HPDE6-E6E7 (cell line): ENCODE data around the gene SLC23A2.

Experiments used
- DNase-seq: peaks from one replicate; pipeline ENCODE4 v3.0.0; 2011; ENCODE audit warnings: missing footprints; ENCODE audit errors: extremely low spot score

The SLC23A2 gene

DNA sequence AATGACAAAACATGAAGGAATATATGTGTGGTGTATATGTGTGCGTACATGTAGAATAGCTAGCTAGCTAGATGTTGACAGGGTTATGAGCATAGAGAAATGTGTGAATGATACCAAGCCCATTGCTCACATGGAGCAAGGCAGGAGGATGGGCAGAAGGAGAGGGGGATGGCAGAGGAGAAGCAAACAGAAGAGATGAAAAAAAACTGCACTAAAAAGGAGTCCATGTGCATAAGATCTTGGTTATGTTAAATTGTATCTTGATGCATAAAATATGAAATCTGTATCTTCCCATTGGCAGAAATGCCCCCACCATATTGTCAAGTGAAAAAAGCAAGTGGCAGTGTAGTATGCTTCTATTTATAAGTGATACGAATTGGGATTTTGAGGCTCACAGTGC lies 154.5 kb downstream of the SLC23A2 start:
- no peak for DNase-seq

GRCh38 chr20:4844751-4845465 lies 156.4 kb downstream of the SLC23A2 start:
- DNase-seq = no peak

- DNase-seq = no peak
Measured at GRCh38 chr20:4844325-4844724, 157.0 kb downstream of the SLC23A2 start.

GRCh38 chr20:4840801-4841200 lies 160.5 kb downstream of the SLC23A2 start:
- DNase-seq = no peak

DNA sequence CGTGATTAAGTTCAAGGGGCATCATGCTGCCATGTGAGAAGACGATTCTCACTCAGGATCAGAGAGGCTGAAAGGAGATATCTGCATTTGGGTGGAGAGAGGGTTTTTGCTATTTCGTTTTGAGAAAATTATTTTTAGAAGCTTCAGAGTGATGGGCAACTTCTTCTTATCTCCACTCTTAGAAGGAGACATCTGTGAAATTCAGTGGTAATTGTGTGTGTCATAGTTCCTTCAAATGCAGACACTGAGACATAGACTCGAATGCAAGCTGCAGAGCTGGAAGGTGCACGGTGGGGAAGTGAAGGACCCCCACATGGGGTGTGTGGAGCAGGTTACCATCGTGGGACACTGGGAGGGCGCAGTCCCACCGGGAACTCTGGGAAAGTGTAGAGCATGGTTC lies 162.8 kb downstream of the SLC23A2 start:
- no peak for DNase-seq

DNA sequence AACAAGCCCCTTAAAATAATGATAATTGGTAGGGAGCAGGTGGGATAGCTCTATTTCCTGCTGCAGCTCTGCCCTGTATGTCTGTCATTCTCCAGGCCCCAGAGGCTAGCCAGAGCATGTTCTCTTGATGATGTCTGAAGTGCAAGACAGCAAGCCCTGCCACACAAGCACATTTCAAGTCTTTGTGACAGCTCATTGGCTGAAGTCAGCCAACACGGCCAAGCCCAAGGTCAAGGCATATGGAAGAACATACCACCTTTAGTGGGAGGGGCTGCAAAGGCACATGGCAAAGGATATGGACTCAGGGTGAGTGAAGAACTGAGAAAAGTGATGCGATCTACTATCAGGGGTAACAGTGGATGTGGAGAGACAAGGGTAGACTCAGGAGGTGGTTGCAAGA lies 163.6 kb downstream of the SLC23A2 start:
- no peak for DNase-seq

- no peak for DNase-seq
Measured at GRCh38 chr20:4836935-4837334, 164.4 kb downstream of the SLC23A2 start.

DNA sequence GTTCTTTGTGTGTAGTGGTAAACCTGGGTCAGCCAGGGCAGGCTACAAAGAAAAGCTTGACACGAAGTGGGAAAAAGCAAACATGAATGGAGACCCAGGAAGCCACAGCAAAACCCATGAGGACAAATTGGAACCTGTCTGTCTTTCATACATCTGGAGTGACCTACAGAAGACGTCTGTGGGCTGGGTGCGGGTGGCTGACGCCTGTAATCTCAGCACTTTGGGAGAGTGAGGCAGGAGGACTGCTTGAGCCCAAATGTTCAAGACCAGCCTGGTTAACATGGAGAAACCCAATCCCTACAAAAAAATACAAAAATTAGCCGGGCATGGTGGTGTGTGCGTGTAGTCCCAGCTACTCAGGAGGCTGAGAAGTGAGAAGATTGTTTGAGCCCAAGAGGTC lies 164.8 kb downstream of the SLC23A2 start:
- no peak for DNase-seq

- no peak for DNase-seq
Measured at GRCh38 chr20:4835244-4836177, 165.8 kb downstream of the SLC23A2 start.

DNA sequence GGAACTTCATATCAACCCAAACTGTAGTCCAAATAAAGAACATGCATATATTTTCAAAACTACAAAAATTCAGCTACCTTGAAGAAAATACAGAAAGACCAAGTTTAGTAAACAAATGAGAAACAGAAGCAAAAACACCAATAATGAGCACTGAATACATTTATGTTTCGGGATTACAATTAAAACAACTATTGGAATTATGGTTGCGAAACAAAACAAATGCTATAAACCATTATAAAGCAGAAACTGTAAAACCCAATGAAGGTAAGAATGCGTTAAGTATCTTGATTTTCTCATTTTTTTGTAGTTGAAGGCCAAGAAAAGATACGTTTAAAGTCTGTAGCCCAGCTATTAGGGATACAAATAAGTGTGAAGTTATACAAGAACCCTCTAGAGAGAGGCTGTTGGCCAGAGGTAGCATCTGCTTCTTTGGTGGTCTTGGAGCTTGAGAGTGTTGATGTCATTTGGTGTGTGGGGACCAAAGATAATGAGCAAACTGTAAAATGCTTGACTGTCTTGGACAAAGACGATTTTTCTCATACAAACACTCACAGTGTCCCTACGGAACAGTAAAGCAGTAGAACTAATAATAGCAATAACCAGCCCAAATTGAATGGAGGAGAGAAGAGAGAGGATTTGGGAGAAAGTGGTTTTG lies 168.1 kb downstream of the SLC23A2 start:
- no peak for DNase-seq

DNA sequence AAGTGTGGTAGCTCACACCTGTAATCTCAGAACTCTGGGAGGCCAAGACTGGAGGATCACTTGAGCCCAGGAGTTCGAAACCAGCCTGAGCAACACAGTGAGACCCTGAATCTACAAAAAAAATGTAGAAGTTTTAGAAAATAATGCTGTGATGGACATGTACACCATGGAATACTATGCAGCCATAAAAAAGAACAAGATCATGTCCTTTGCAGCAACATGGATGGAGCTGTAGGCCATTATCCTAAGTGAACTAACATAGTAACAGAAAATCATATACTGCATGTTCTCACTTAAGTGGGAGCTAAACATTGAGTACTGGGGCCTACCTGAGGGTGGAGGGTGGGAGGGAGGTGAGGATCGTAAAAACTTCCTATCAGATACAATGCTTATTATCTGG lies 168.8 kb downstream of the SLC23A2 start:
- DNase-seq = no peak

DNA sequence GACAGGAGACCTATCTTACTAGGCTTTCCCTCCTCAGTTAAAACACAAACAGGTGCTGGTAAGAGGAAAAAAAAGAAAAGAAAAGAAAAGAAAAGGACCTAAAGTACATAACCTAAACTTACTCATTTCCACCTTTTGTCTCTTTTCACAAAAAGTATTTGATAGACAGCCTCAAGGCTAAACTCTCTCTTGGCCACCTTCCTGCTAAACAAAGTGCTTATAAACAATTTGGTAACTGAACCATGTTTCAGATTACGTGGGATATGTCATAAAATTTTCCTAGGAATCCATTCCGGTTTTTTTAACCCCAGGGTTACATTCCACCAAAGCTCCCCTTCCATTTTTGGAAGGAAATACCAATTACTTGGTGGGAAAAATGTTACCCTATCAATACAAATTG lies 170.6 kb downstream of the SLC23A2 start:
- DNase-seq = no peak

DNA sequence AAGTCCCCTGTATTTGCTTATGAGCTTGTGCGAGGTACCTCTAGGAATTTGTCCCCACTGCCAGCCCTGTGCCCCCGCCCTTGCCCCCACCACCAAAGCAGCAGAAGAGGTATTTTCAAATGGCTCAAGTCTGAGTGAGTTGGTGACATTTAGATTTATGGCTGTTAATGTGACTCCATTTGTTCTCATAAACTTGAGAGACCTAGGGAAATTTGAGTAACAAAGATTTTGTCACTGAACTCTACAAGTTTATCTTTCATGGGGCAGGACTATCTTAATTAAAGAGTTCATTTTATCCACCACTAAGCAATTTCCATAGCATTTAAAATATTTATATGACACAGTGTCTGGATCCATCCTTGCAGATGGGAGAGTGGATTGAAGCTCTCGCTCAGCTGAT lies 171.1 kb downstream of the SLC23A2 start:
- no peak for DNase-seq

GRCh38 chr20:4829514-4830215 lies 171.6 kb downstream of the SLC23A2 start:
- no peak for DNase-seq

GRCh38 chr20:4828830-4829513 lies 172.3 kb downstream of the SLC23A2 start:
- no peak for DNase-seq

DNA sequence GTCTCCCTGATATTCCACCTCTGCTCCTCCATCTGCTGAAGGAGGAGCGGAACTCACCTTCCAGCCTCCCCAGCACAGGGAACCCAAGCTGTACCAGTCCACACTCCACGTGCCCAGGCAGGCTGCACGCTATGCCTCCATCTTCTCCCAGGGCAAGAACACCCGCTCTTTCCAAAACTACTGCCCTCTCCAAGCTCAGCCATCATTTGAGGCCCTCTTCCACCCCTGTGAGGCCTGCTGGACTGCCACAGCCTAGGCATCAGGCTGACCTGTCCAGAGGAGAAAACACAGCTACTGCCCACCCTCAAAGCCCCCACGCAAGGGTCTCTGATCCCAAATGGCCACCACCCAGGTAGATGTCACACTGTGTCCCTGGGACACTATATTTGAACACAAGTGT lies 179.7 kb downstream of the SLC23A2 start:
- no peak for DNase-seq

- no peak for DNase-seq
Measured at GRCh38 chr20:4820806-4821518, 180.3 kb downstream of the SLC23A2 start.

DNA sequence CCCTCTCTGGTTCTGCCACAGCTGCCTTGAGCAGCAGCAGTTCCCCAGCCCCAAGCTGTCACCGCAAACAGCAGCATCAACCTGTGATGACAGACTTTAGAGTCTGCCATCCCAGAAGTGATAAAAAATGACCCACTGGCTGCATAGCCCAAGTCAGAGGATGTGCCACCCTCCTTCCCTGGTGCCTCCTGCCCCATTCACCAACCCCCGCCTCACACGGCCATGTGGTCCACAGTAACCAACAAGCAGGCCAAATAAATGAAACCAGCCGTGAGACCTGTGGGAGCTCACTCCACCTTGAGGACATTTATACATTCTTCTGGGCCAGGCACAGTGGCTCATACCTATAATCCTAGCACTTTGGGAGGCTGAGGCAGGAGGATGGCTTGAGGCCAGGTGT lies 181.4 kb downstream of the SLC23A2 start:
- DNase-seq = no peak

DNA sequence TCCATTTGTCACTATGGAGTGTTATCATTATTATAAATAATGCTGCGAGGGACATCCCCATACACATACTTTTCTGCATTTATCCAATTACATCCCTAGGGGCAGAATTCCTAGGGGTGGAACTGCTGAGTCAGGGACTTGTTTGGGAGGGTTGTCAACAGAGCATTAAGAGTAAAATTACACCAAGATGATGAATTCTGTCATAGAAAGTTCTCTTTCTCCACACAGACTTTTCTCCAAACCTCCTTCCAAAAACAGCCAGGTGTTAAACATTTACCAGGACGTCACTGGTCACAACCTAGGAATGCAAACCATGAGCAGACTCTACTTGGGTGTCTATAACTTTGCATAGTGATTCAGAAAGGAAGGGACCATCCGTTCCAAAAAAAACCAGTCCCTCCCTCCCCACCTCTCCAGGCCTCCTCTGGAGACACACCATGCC lies 184.1 kb downstream of the SLC23A2 start:
- no peak for DNase-seq

GRCh38 chr20:4815628-4816027 lies 185.7 kb downstream of the SLC23A2 start:
- no peak for DNase-seq
